DND-41 (cell line): Measurements from ENCODE around the gene SPDL1.

ENCODE experiments used
- ATAC-seq: fragments of 200-7000 bp; cut with Tn5 transposase; 3 replicates; pipeline ENCODE4 v1.9.1; 2021; ENCODE audit warnings: low read depth; ENCODE audit not compliant: insufficient read depth
- DNase-seq: peaks from one replicate; pipeline ENCODE4 v3.0.0-alpha.2; 2020
- H2AFZ ChIP-seq: 2 replicates; pipeline ENCODE4 v1.6.0; 2012; ENCODE audit warnings: low read depth, low read length
- H3K27ac ChIP-seq: 2 replicates; pipeline ENCODE4 v1.5.1; 2012; ENCODE audit warnings: low read length, inconsistent platforms
- H3K27me3 ChIP-seq: fragments of 200-600 bp; sonication (generic); 2 replicates; pipeline ENCODE4 v1.6.0; 2012; ENCODE audit warnings: low read length, mild to moderate bottlenecking, inconsistent platforms; ENCODE audit not compliant: insufficient read depth, poor library complexity
- H3K36me3 ChIP-seq: 2 replicates; pipeline ENCODE4 v1.5.1; 2012; ENCODE audit warnings: low read length, inconsistent platforms; ENCODE audit not compliant: insufficient read depth
- H3K4me1 ChIP-seq: 2 replicates; pipeline ENCODE4 v1.5.1; 2012; ENCODE audit warnings: mild to moderate bottlenecking, low read length; ENCODE audit not compliant: insufficient read depth
- H3K4me2 ChIP-seq: 2 replicates; pipeline ENCODE4 v1.6.0; 2012; ENCODE audit warnings: mild to moderate bottlenecking, moderate library complexity, low read length, inconsistent platforms; ENCODE audit not compliant: insufficient read depth
- H3K4me3 ChIP-seq, 2 experiments: fragments of 200-600 bp in 1 of 2; shearing (Covaris generic) in 1 of 2; 2 replicates each; pipeline ENCODE4 v1.5.1; 2012 to 2016; ENCODE audit warnings: inconsistent platforms in 2 of 2, low read length in 2 of 2, mild to moderate bottlenecking in 2 of 2, low read depth in 1 of 2, moderate library complexity in 1 of 2
- H3K79me2 ChIP-seq: 2 replicates; pipeline ENCODE4 v1.6.0; 2012; ENCODE audit warnings: low read length, inconsistent platforms; ENCODE audit not compliant: insufficient read depth
- H3K9ac ChIP-seq: 2 replicates; pipeline ENCODE4 v1.6.0; 2012; ENCODE audit warnings: low read depth, mild to moderate bottlenecking, inconsistent platforms, low read length, moderate library complexity
- H3K9me3 ChIP-seq: 2 replicates; pipeline ENCODE4 v1.5.1; 2012; ENCODE audit warnings: low read length, moderate library complexity, mild to moderate bottlenecking, inconsistent platforms; ENCODE audit not compliant: insufficient read depth, severe bottlenecking
- H4K20me1 ChIP-seq: 2 replicates; pipeline ENCODE4 v1.6.0; 2012; ENCODE audit warnings: low read length; ENCODE audit not compliant: insufficient read depth
- CTCF ChIP-seq: IDR thresholded peaks from 2 replicates; pipeline ENCODE4 v1.5.1; 2012; ENCODE audit warnings: borderline replicate concordance, low read length, moderate library complexity, mild to moderate bottlenecking; ENCODE audit not compliant: poor library complexity, severe bottlenecking; ENCODE audit errors: extremely low read depth
- EZH2 ChIP-seq: IDR thresholded peaks from 3 replicates; pipeline ENCODE4 v1.6.1; 2012; ENCODE audit warnings: borderline replicate concordance, low read depth, mild to moderate bottlenecking, moderate library complexity, low read length, inconsistent platforms; ENCODE audit not compliant: severe bottlenecking

The SPDL1 gene

DNA sequence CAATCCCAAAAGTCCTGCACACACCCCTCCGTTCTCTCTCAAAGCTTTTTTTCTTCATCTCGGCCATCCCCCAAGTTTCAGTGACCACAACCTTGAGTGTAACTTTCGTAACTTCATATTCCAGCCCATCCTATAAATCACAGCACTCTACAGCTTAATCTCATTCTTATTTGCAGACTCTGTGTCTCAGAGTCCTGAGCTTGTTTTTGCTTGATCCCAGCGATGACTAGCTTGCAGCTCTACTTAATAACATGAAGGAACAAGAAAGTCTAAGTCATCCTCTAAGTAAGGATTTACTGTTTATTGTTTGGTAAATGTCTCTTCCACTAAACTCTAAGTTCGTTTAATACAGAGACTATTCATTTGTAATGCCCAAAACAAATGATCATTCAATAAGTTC lies 2.6 kb upstream of the SPDL1 start:
- H3K9me3 ChIP-seq = no peaks in the 10 kb centered on the region
- H4K20me1 ChIP-seq = peaks cover 7% of the 10 kb centered on the region; the same call in 1 of the 2 replicates
- no peak overlapping the region for H3K4me2 ChIP-seq
- H3K36me3 ChIP-seq = no peaks in the 10 kb centered on the region
- no peak overlapping the region for H3K27ac ChIP-seq
- H3K9ac ChIP-seq = no peak overlapping the region
- H2AFZ ChIP-seq = no peak overlapping the region
- H3K4me1 ChIP-seq = peaks cover 23% of the 10 kb centered on the region
- no peak for TF ChIP-seq CTCF
- no peak for TF ChIP-seq EZH2
- no peak for ATAC-seq
- peaks cover 24% of the 10 kb centered on the region for H3K79me2 ChIP-seq
- no peak for DNase-seq
- peaks cover 16% of the 10 kb centered on the region for H3K27me3 ChIP-seq
- no peak overlapping the region for H3K4me3 ChIP-seq

DNA sequence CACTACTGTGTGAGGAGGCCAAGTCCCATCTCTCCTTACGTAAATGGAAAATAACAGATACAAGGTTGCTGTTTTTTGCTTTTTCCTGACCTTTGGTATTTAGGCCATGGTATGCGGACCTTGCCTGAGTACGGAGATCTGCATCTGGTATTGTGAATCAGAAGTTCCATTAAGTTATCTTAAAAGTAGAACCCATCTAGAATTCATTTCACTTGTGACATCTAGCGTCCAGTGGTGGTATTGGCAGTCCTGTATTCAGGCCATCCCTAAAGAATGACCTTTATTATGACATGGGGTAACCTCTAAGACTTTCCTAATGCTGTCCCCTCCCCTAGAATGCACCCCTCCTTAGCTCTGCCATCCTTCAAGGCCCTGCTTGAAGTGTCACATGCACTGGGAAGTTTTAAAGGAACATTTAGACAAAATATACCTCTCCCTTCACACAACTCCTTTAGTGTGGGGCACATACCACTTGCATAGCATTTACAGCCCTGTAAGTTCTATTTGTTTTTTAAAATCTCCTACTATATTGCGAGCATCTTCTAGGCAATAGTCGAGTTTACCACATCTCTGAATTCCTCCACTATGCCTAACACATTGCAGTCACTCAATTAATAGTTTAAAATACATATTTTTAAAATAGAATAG lies 1.9 kb upstream of the SPDL1 start:
- TF ChIP-seq EZH2 (no peak), CTCF (peak; percentile 88)
- peaks cover 10% of the 10 kb centered on the region for H3K27me3 ChIP-seq
- H4K20me1 ChIP-seq = peaks cover 7% of the 10 kb centered on the region; the same call in 1 of the 2 replicates
- DNase-seq = peak; percentile 63
- H3K27ac ChIP-seq = no peak overlapping the region
- no peak overlapping the region for H2AFZ ChIP-seq
- H3K4me1 ChIP-seq = peaks cover 28% of the 10 kb centered on the region
- H3K4me2 ChIP-seq = no peak overlapping the region
- H3K4me3 ChIP-seq = no peak overlapping the region
- peaks cover 32% of the 10 kb centered on the region for H3K79me2 ChIP-seq
- peak; percentile 33; the same call in 2 of the 3 replicates for ATAC-seq
- no peak overlapping the region for H3K9ac ChIP-seq
- H3K9me3 ChIP-seq = no peaks in the 10 kb centered on the region
- 0 out of 2 replicates have a peak, but pooled peaks cover 2% of the 10 kb centered on the region for H3K36me3 ChIP-seq

DNA sequence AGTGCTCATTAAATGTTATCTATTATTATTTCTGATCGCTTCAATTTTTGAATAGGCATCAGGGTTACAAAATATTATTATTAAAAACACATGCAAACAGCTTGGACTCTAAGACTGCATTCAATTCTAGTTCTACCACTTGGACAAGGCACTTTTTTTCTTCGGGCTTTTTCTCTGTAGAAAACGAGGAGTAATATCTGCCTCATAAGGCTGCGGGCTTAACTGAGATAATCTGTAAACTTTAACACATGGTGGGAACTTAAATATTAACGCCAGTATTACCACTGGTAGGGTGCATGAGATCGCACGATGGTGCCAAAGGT lies 511 bp upstream of the SPDL1 start:
- H3K4me2 ChIP-seq = peak overlapping the region; percentile 64
- peaks cover 45% of the 10 kb centered on the region for H3K79me2 ChIP-seq
- H3K27ac ChIP-seq = peak overlapping the region; percentile 72
- no peak for TF ChIP-seq CTCF
- TF ChIP-seq EZH2 = no peak
- H3K27me3 ChIP-seq = no peaks in the 10 kb centered on the region
- peaks cover 28% of the 10 kb centered on the region for H3K4me1 ChIP-seq
- H3K9ac ChIP-seq = peak overlapping the region; percentile 83
- peaks cover 7% of the 10 kb centered on the region; the same call in 1 of the 2 replicates for H4K20me1 ChIP-seq
- peaks cover 8% of the 10 kb centered on the region; the same call in 1 of the 2 replicates for H3K36me3 ChIP-seq
- DNase-seq = no peak
- ATAC-seq = peak; percentile 8; the same call in 2 of the 3 replicates
- no peaks in the 10 kb centered on the region for H3K9me3 ChIP-seq
- H3K4me3 ChIP-seq = peak overlapping the region; percentile 62 to 72; a peak in 3 of 4 replicates
- H2AFZ ChIP-seq = peak overlapping the region; percentile 79

DNA sequence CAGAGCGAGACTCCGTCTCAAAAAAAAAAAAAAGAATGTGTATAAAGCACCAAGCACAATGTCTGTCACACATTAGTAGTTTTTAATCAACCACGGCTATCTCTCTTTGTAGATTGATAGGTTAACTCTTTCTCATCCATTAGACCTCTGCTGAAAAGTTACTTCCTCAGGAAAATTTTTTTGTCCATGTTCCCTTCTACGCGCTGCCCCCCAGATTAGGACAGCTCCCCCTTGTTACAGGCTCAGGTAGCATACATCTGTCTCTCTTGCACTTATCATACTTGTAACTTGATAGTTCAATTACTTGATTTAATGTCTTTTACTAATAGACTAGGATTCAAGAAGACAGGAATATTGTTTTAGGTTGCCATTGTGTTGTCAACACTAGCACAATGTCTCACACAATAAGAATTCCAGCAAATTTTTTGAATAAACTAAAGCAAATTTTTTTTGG lies 1.5 kb downstream of the SPDL1 start:
- H2AFZ ChIP-seq = no peak overlapping the region
- no peak overlapping the region for H3K27ac ChIP-seq
- H3K27me3 ChIP-seq = no peaks in the 10 kb centered on the region
- peaks cover 7% of the 10 kb centered on the region; the same call in 1 of the 2 replicates for H4K20me1 ChIP-seq
- no peak for TF ChIP-seq EZH2
- TF ChIP-seq CTCF = no peak
- peaks cover 28% of the 10 kb centered on the region for H3K36me3 ChIP-seq
- H3K4me2 ChIP-seq = peak overlapping the region; percentile 74
- no peak for DNase-seq
- ATAC-seq = no peak
- no peaks in the 10 kb centered on the region for H3K9me3 ChIP-seq
- H3K79me2 ChIP-seq = peaks cover 57% of the 10 kb centered on the region
- H3K4me3 ChIP-seq = peak overlapping the region; percentile 62 to 72; a peak in 3 of 4 replicates
- H3K4me1 ChIP-seq = peaks cover 28% of the 10 kb centered on the region
- H3K9ac ChIP-seq = peak overlapping the region; percentile 83
